GM21390 (cell line): ENCODE data around the gene DTWD2.
"Not testable (repeated sequence)": the region's sequence is repeated elsewhere in the genome, so short reads cannot be mapped to it uniquely, and the experiment has no call there.

Experiments used
- ATAC-seq: cut with Tn5 transposase; IDR thresholded peaks from one replicate; pipeline ENCODE4 v1.9.1; 2021; ENCODE audit not compliant: unreplicated experiment

The DTWD2 gene

DNA sequence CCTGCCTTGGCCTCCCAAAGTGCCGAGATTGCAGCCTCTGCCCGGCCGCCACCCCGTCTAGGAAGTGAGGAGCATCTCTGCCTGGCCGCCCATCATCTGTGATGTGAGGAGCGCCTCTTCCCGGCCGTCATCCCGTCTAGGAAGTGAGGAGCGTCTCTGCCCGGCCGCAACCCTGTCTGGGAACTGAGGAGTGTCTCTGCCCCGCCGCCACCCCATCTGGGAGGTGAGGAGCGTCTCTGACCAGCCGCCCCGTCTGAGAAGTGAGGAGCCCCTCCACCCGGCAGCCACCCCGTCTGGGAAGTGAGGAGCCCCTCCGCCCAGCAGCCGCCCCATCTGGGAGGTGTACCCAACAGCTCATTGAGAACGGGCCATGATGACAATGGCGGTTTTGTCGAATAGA is 10.5 kb upstream of the DTWD2 start:
- not testable (repeated sequence) for ATAC-seq

DNA sequence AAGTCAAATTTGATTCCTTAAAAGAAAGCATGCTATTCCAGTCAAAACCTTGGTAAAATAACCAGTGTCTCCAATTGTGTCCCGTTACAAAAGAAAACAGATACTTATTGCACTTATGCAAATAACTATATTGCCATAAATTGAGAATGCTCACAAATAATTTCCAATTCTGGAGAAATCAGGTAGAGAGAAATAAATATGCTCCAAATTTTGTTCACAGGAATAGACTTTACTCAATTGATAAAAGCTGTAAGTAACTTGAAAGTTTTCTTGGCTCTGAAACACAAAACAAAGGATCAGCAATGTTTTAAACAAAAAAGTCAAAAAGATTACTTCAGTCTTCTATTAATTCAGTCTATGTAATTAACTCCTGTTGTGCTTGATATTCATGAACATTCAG is 7.8 kb upstream of the DTWD2 start:
- no peak for ATAC-seq

DNA sequence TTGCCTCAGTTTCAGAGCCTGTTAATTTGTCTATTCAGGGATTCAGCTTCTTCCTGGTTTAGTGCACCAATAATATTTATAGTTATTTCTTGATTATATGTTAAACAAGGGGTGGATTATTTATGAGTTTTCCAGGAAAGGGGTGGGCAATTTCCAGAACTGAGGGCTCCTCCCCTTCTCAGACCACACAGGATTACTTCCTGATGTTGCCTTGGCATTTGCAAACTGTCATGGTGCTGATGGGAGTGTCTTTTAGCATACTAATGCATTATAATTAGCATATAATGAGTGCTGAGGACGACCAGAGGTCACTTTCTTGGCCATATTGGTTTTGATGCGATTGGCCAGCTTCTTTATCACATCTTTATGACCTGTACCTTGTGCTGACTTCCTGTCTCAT is 6.2 kb upstream of the DTWD2 start:
- no peak for ATAC-seq

DNA sequence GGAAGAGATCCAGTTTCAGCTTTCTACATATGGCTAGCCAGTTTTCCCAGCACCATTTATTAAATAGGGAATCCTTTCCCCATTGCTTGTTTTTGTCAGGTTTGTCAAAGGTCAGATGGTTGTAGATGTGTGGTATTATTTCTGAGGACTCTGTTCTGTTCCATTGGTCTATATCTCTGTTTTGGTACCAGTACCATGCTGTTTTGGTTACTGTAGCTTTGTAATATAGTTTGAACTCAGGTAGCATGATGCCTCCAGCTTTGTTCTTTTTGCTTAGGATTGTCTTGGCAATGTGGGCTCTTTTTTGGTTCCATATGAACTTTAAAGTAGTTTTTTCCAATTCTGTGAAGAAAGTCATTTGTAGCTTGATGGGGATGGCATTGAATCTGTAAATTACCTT is 4.8 kb upstream of the DTWD2 start:
- not testable (repeated sequence) for ATAC-seq

DNA sequence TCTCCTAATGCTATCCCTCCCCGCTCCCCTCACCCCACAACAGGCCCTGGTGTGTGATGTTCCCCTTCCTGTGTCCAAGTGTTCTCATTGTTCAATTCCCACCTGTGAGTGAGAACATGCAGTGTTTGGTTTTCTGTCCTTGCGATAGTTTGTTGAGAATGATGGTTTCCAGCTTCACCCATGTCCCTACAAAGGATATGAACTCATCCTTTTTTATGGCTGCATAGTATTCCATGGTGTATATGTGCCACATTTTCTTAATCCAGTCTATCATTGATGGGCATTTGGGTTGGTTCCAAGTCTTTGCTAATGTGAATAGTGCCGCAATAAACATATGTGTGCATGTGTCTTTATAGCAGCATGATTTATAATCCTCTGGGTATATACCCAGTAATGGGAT is 3.7 kb upstream of the DTWD2 start:
- not testable (repeated sequence) for ATAC-seq

DNA sequence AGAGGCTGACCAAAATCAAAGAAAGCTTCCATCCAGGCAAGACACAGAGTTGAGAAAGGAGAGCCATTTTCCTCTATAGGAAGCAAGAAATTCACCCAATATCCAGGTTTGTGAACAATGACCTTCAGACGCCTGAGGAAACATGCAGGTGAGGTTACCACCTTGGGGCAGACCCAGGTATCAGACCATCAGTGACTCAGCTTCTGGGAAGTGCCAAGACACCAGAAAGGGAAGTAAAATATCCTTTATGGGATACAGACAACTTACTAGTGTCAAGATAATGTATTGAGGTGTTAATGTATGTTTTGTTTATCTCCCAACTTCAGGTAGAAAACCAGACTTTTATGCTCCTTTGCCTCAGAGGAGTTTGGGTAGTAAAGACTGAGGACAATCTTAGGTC is 2.2 kb upstream of the DTWD2 start:
- ATAC-seq, result no peak

DNA sequence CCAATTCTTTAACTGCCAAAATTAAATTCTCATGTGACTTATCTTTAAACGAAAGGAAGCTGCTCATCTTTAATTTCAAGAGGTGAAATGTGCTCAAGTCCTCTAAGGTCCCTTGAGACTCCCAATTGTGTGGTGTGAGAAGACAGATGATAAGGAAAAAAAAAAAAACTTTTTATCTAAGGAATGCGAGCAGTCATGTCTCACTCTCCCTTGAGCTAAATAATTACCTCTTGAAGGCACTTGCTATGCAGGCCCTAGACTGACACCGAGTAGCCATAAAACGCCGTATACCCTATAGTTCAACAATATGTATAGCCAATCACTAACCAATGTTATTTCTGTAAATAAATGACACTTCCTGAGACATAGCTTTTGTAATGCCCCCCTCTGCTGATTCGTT is 1.5 kb upstream of the DTWD2 start:
- no peak for ATAC-seq

DNA sequence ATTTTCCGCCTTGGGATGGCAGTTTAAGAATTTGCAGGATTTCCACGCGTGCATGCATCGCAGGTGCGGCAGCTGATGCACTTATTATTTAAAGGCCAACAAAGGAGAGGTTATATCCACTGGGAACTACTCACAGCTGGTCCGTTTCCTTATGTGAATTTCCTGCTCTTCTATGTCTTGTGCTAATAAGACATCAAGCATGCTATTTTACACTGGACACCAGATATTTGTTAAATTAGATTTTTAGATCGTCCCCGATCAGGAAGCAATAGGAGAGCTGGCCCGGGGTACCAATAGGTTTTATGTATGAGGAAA is 476 bp upstream of the DTWD2 start:
- ATAC-seq, result no peak

DNA sequence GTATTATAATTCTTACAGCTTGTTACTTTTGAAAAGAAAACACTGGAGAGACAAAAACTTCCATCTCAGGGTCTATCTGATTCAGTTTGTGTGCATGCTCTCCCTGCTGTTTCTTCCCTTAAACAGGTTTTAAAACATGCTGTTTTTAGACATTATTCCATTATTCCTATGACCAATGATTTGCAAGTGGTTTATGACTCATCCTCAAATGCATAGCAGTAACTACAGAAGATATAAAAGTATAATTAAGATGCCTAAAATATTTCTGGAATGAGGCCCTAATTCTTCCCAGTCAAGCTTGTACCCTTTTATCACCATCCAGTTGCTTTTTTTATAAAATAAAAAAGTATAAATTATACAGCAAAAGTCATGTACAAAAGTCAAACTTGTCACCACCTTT is 3.7 kb downstream of the DTWD2 start:
- no peak for ATAC-seq

DNA sequence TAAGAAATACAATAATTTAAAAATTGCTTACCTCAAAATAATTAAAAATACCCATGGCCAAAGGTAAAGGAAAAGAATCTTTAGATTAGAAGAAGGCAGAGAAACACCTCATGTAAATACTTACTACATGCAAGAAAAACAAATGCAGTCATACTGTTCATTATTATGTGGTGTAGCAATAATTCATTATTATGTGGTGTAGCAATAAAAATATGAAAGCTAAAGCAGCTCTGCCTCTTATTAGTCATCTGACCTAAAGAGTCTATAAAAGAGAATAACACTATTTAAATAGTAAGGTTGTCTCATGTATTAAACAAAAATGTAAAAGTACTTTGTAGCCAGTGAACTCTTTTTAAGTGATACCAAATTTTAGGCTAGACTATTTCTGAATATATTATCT is 6.6 kb downstream of the DTWD2 start:
- ATAC-seq, result no peak

DNA sequence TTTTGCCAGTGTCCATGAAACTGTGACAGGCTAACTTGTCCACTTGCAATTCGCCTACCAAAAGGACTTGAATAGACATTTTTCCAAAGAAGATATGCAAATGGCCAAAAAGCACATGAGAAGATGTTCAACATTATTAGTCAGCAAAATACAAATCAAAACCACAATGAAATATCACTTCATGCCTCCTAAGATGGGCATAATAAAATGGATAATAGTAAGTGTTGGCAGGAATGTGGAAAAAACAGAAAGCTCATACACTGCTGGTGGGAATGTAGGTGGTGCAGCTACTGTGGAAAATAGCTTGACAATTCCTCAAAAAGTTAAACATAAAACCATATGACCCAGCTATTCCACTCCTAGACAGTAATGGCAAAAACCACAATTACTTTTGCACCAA is 7.9 kb downstream of the DTWD2 start:
- ATAC-seq, result no peak

DNA sequence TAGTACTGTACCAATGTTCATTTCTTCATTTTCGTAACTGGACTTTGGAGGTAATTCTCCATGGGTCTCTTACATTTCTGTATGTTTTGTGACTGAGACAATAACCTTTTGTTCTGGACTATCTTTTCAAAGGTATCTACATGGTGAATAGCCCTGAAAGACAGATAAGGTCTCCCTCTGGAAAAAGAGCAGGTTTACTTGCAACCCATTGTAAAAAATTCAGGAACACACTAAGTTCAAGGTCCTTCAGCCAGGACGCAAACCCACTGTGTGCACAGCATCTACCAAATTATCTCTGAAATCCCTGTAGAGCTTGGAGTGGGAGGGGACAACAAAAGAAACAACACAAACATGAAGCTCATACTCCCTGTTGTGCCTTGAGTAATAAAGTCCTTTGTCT is 8.3 kb downstream of the DTWD2 start:
- ATAC-seq, result no peak

DNA sequence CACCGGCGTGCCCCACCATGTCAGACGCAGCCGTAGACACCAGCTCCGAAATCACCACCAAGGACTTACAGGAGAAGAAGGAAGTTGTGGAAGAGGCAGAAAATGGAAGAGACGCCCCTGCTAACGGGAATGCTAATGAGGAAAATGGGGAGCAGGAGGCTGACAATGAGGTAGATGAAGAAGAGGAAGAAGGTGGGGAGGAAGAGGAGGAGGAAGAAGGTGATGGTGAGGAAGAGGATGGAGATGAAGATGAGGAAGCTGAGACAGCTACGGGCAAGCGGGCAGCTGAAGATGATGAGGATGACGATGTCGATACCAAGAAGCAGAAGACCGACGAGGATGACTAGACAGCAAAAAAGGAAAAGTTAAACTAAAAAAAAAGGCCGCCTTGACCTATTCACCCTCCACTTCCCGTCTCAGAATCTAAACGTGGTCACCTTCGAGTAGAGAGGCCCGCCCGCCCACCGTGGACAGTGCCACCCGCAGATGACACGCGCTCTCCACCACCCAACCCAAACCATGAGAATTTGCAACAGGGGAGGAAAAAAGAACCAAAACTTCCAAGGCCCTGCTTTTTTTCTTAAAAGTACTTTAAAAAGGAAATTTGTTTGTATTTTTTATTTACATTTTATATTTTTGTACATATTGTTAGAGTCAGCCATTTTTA is 14.4 kb downstream of the DTWD2 start:
- ATAC-seq, result not testable (repeated sequence)

DNA sequence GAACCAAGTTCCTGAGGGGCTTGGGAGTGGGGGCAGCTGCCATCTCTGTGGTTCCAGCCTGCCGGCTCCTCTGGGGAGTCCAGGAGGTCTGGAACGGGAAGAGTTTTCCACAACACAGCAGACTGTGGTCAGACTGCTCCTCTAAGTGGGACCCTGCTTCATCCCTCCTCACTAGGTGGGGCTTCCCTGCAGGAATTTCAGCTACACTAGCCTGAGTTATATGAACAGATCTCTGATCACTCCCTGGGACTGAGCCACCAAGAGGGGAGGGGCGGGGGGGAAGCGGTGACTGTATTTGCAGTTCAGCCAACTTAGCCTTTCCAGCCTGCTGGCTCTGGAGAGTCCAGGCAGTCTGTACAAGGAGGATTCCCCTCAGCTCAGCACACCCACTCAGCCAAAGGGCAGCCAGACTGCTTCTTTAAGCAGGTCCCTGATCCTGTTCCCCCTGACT is 19.4 kb downstream of the DTWD2 start:
- no peak for ATAC-seq

DNA sequence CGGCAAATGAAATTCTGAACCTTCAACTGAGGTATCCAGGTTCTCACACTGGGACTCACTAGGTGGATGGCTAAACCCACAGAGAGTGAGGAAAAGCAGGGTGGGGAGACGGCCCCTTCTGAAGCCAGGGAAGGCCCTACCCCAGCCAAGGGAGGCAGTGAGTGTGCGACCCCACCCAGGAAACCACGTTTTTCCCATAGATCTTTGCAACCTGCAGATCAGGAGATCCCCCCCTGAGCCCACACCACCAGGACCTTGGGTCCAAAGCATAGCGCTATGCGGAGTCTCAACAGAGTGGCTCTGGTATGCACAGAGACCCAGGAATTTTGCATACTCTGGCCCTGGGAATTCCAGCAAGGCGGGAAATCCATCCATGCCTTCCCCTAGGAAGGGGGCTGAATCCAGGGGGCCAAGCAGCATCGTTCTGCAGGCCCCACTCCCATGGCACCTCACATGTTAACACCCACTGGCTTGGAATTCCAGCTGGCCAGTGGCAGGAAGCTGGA is 19.9 kb downstream of the DTWD2 start:
- no peak for ATAC-seq

DNA sequence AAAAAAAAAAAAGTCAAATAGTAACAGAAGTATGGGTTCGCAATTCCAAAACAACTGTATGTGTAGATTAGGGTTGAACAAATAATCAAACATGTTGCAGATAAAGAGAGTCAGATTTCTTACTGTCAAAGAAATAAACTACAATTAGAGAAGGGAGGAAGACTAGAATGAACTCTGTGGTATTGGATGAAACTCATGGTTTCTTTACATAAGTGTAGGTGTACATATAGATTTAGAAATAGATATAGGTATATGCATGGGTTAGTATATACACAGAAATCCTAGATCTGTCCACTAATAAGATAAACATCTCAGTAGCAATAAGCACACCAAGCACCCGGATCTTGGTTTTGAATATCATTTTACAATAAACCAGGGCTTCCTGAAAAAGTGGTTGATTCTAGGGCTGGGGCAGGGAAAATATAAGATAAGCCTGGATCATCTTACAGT is 21.3 kb downstream of the DTWD2 start:
- no peak for ATAC-seq

DNA sequence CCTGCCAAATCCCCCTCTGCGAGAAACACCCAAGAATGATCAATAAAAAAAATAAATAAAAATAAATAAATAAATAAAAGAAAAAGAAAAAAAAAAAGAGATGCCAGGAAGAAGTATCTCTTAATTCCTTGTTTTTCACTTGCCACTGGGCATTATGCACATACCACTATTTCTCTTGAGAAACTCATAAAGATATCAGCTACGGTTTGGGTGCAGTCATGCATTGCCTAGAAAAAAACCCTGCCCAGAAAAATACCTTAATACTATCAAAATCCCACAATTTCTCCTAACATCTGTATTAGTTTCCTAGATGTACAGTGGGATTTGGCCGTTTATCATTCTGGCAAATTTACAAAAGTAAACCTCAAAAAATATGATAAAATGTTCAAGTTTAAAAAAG is 22.5 kb downstream of the DTWD2 start:
- no peak for ATAC-seq

DNA sequence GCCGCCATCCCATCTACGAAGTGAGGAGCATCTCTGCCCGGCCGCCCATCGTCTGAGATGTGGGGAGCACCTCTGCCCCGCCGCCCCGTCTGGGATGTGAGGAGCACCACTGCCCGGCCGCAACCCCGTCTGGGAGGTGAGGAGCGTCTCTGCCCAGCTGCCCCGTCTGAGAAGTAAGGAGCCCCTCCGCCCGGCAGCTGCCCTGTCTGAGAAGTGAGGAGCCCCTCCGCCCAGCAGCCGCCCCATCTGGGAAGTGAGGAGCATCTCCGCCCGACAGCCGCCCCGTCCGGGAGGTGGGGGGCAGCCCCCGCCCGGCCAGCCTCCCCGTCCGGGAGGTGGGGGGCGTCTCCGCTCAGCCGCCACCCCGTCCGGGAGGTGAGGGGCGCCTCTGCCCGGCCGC is 23.4 kb downstream of the DTWD2 start:
- not testable (repeated sequence) for ATAC-seq

DNA sequence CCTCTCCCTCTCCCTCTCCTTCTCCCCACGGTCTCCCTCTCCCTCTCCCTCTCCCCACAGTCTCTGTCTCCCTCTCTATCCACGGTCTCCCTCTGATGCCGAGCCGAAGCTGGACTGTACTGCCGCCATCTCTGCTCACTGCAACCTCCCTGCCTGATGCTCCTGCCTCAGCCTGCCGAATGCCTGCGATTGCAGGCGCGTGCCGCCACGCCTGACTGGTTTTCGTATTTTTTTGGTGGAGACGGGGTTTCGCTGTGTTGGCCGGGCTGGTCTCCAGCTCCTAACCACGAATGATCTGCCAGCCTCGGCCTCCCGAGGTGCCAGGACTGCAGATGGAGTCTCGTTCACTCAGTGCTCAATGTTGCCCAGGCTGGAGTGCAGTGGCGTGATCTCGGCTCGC is 24.0 kb downstream of the DTWD2 start:
- ATAC-seq, result not testable (repeated sequence)

DNA sequence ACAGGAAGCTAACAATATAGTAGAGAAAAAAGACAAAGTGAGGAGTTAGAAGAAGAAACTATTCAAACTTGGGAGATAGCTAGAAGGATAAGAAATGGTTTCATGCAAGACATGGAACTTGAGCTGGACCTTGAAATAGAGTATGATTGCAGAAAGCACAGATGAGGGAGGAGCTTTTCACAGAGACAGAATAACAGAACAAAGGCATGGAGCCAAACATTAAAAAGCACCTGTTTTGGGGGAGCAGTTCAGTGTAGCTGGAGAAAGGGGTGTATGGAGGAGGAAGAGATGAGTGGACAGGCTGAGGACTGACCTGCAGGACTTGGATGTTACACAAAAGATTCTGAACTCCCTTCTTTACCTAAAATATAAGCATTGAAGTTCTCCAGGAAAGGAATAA is 25.2 kb downstream of the DTWD2 start:
- no peak for ATAC-seq

DNA sequence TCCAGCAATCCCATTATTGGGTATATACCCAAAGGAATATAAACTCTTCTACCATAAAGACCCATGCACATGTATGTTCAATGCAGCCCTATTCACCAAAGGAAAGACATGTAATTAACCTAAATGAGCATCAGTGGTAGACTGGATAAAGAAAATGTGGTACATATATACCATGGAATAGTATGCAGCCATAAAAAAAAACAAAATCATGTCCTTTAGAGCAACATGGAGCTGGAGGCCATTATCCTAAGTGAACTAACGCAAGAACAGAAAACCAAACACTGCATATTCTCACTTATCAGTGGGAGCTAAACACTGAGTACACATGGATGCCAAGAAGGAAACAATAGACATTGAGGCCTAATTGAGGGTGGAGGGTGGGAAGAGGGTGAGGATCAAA is 27.8 kb downstream of the DTWD2 start:
- ATAC-seq, result no peak

DNA sequence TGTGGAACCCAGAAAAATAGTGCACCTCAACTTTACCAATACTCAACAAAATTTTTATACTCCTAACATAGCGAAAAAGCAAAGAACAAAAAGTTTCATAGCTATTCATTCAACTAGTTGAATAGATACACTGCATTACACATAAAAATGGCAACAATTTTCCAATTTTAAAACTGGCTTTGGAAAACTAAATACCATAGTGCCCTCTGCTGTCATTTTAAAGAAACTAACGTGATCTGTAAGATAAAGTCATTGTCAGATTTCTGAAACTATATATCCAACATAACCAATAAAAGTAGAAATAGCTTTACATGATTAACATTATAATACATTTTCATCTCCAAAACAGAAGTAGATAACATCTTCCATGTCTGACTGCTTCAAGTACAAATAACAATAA is 31.6 kb downstream of the DTWD2 start:
- ATAC-seq, result no peak

DNA sequence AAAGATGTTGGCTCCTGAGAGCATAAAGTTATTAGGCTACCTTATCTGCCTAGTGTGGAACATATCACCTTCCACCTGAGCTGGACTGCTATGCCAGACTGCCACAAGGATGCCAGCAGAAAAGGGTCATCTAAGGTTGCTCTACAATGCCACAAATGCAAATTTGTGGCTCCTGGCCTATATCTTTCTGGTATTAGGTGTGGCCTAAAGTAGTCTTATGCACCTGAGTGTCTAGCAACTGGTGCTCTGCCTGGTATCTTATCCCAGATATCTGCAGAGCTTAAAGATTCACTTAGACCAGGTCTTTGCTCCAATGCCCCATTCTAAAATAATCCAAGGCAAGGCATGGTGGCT is 34.7 kb downstream of the DTWD2 start:
- ATAC-seq, result no peak
